ENCODE data around the gene TTC7B. TPM values are rescaled to one million over a fixed set of nuclear protein-coding genes. Genes with fewer than 3 reads are reported as not detected.
"Not testable (repeated sequence)": the region's sequence is repeated elsewhere in the genome, so short reads cannot be mapped to it uniquely, and the experiment has no call there.

The TTC7B gene
- total RNA-seq, 1 donor from 2014 or later = 55.5 TPM

GRCh38 chr14:90839024-90839888 lies 23.0 kb upstream of the TTC7B start:
- no peak for TF ChIP-seq CTCF (IDR thresholded peaks at IDR 0.05; ENCODE audit: borderline replicate concordance)
- no peaks in the 10 kb centered on the region for H3K27me3 ChIP-seq (ENCODE audit: low read depth)
- intact Hi-C loops (cut with micrococcal nuclease) = no loop called here

GRCh38 chr14:90838531-90838930 lies 22.3 kb upstream of the TTC7B start:
- peaks cover 15% of the 10 kb centered on the region for H3K4me1 ChIP-seq
- intact Hi-C loops (cut with micrococcal nuclease); H3K27me3 ChIP-seq (ENCODE audit: low read depth); DNase-seq; H3K36me3 ChIP-seq; H3K9me3 ChIP-seq (replicated peaks): not testable (repeated sequence)
- H3K4me3 ChIP-seq = peak overlapping the region; percentile 50
- H3K27ac ChIP-seq (replicated peaks) = peak overlapping the region; percentile 87

More at GRCh38 chr14:90839024-90839888, 23.0 kb upstream of the TTC7B start:
- Histone ChIP-seq H3K4me1 (peaks cover 15% of the 10 kb centered on the region), H3K36me3 (no peaks in the 10 kb centered on the region), H3K4me3 (peak overlapping the region; percentile 50), H3K27ac (replicated peaks) (peak overlapping the region; percentile 87), H3K9me3 (replicated peaks) (no peaks in the 10 kb centered on the region)
- peak; percentile 70 for DNase-seq

GRCh38 chr14:90837355-90837754 lies 21.1 kb upstream of the TTC7B start:
- Histone ChIP-seq H3K9me3 (replicated peaks) (no peaks in the 10 kb centered on the region), H3K36me3 (no peaks in the 10 kb centered on the region), H3K4me1 (peaks cover 15% of the 10 kb centered on the region), H3K4me3 (no peak overlapping the region), H3K27ac (replicated peaks) (no peak overlapping the region), H3K27me3 (ENCODE audit: low read depth) (no peaks in the 10 kb centered on the region)
- DNase-seq = no peak
- no peak for TF ChIP-seq CTCF (IDR thresholded peaks at IDR 0.05; ENCODE audit: borderline replicate concordance)
- intact Hi-C loops (cut with micrococcal nuclease) = no loop called here

GRCh38 chr14:90836692-90837063 lies 20.4 kb upstream of the TTC7B start:
- Histone ChIP-seq H3K4me3 (no peak overlapping the region), H3K4me1 (peaks cover 15% of the 10 kb centered on the region), H3K9me3 (replicated peaks) (no peaks in the 10 kb centered on the region), H3K27me3 (ENCODE audit: low read depth) (no peaks in the 10 kb centered on the region), H3K27ac (replicated peaks) (no peak overlapping the region), H3K36me3 (no peaks in the 10 kb centered on the region)
- no peak for TF ChIP-seq CTCF (IDR thresholded peaks at IDR 0.05; ENCODE audit: borderline replicate concordance)
- intact Hi-C loops (cut with micrococcal nuclease) = no loop called here
- no peak for DNase-seq

GRCh38 chr14:90831821-90832220 lies 15.6 kb upstream of the TTC7B start:
- intact Hi-C loops (cut with micrococcal nuclease) = no loop called here
- no peaks in the 10 kb centered on the region for H3K27me3 ChIP-seq (ENCODE audit: low read depth)
- DNase-seq = no peak

More at GRCh38 chr14:90831821-90832220, 15.6 kb upstream of the TTC7B start:
- H3K4me1 ChIP-seq = peaks cover 15% of the 10 kb centered on the region
- H3K27ac ChIP-seq (replicated peaks) = no peak overlapping the region
- no peaks in the 10 kb centered on the region for H3K9me3 ChIP-seq (replicated peaks)
- H3K36me3 ChIP-seq = no peaks in the 10 kb centered on the region
- no peak for TF ChIP-seq CTCF (IDR thresholded peaks at IDR 0.05; ENCODE audit: borderline replicate concordance)
- no peak overlapping the region for H3K4me3 ChIP-seq

Data from left ventricle myocardium inferior (tissue), 1 donor.